Thyroid gland (tissue), 4 donors: ENCODE measurements around the gene LRRC28.

ENCODE experiments used
- CTCF ChIP-seq, 6 experiments: fragments of 200-600 bp in 3 of 6; fragments of 450-650 bp in 3 of 6; sonication (generic) in 3 of 6; IDR thresholded peaks; one replicate each; pipeline ENCODE4 v1.5.1; 2016 to 2019; ENCODE audit warnings: antibody characterized with exemption in 6 of 6, mild to moderate bottlenecking in 2 of 6, inconsistent platforms in 1 of 6, moderate library complexity in 1 of 6
- POLR2A ChIP-seq, 2 donors: fragments of 450-650 bp; IDR thresholded peaks; one replicate each; pipeline ENCODE4 v1.6.1; 2017; ENCODE audit warnings: antibody characterized with exemption in 2 of 2, mild to moderate bottlenecking in 2 of 2, moderate library complexity in 1 of 2

- TF ChIP-seq POLR2A (IDR thresholded peaks at IDR 0.05): no peak
- no peak for TF ChIP-seq CTCF (IDR thresholded peaks at IDR 0.05)
Measured at GRCh38 chr15:99404454-99404853, 153.2 kb downstream of the LRRC28 start.
